Osteocyte (in vitro differentiated cells): ENCODE measurements around the gene GCLM. TPM values are rescaled to one million over a fixed set of nuclear protein-coding genes. Genes with fewer than 3 reads are reported as not detected.
"Not testable (repeated sequence)": the region's sequence is repeated elsewhere in the genome, so short reads cannot be mapped to it uniquely, and the experiment has no call there.

ENCODE experiments used
- DNase-seq: peaks from one replicate; pipeline ENCODE4 v3.0.0; 2021; ENCODE audit warnings: mixed read lengths; ENCODE audit not compliant: unreplicated experiment; ENCODE audit errors: extremely low spot score
- H3K27ac Mint-ChIP-seq: one replicate; pipeline ENCODE4 v1.8.0; 2021; ENCODE audit warnings: mild to moderate bottlenecking, mixed read lengths; ENCODE audit not compliant: unreplicated experiment
- H3K27me3 Mint-ChIP-seq: one replicate; pipeline ENCODE4 v1.8.0; 2021; ENCODE audit warnings: mixed read lengths; ENCODE audit not compliant: unreplicated experiment
- H3K36me3 Mint-ChIP-seq: one replicate; pipeline ENCODE4 v1.8.0; 2021; ENCODE audit warnings: mixed read lengths; ENCODE audit not compliant: unreplicated experiment
- H3K4me1 Mint-ChIP-seq: one replicate; pipeline ENCODE4 v1.8.0; 2021; ENCODE audit warnings: mixed read lengths; ENCODE audit not compliant: unreplicated experiment
- H3K4me3 Mint-ChIP-seq: one replicate; pipeline ENCODE4 v1.8.0; 2021; ENCODE audit warnings: mild to moderate bottlenecking, moderate library complexity, mixed read lengths; ENCODE audit not compliant: unreplicated experiment
- H3K9me3 Mint-ChIP-seq: one replicate; pipeline ENCODE4 v1.8.0; 2021; ENCODE audit warnings: mixed read lengths; ENCODE audit not compliant: unreplicated experiment
- total RNA-seq: library from RNA; stranded (reverse); gene quantifications from 2 replicates; pipeline ENCODE4 v1.2.1, GENCODE V29; 2021
- TF ChIP-seq, protein P1 (sequence below): fragments of 200-600 bp; sonication (generic); IDR thresholded peaks from 2 replicates; pipeline ENCODE4 v1.5.0; 2021; ENCODE audit warnings: antibody characterized with exemption, mild to moderate bottlenecking, moderate library complexity

The GCLM gene
- total RNA-seq, 1 donor from 2014 or later, result 17.5 TPM

DNA sequence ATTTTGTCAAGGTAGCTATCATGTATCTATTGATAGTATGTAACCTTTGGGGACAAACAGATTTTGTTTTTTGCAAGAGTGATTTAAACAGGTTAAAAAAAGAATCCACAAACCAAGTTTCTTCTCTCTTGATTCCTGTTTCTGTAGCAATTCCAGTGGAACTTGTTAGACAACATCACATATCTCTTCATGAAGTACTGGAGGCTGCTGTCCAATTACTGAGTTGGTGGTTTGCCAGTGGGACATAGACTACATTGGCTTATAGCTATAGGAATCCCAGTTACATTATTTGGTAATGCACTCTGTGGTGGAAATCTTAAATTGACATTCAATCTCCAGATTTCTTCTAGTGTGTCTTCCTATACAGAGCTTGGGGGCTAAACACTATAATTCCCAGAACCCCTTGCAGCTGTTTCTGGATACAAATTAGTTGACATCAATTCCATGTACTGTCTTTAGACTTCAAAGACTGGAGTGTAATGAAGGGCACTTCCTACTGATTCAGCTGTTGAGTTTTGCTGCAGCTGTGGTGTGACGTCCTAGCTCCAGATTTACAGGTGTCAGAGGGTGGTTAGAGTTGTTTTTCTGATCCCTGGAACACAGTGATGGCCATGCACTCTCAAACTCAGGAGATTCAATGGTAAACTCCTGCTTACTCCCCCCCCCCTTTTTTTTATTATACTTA, 29.4 kb upstream of the GCLM start:
- no peak for DNase-seq
- Mint-ChIP-seq H3K4me1 (no peaks in the 10 kb centered on the region), H3K4me3 (no peak overlapping the region), H3K36me3 (no peaks in the 10 kb centered on the region), H3K27me3 (peaks cover 18% of the 10 kb centered on the region), H3K9me3 (peaks cover 18% of the 10 kb centered on the region), H3K27ac (no peak overlapping the region)
- TF ChIP-seq, protein P1, sequence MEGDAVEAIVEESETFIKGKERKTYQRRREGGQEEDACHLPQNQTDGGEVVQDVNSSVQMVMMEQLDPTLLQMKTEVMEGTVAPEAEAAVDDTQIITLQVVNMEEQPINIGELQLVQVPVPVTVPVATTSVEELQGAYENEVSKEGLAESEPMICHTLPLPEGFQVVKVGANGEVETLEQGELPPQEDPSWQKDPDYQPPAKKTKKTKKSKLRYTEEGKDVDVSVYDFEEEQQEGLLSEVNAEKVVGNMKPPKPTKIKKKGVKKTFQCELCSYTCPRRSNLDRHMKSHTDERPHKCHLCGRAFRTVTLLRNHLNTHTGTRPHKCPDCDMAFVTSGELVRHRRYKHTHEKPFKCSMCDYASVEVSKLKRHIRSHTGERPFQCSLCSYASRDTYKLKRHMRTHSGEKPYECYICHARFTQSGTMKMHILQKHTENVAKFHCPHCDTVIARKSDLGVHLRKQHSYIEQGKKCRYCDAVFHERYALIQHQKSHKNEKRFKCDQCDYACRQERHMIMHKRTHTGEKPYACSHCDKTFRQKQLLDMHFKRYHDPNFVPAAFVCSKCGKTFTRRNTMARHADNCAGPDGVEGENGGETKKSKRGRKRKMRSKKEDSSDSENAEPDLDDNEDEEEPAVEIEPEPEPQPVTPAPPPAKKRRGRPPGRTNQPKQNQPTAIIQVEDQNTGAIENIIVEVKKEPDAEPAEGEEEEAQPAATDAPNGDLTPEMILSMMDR, result no peak

DNA sequence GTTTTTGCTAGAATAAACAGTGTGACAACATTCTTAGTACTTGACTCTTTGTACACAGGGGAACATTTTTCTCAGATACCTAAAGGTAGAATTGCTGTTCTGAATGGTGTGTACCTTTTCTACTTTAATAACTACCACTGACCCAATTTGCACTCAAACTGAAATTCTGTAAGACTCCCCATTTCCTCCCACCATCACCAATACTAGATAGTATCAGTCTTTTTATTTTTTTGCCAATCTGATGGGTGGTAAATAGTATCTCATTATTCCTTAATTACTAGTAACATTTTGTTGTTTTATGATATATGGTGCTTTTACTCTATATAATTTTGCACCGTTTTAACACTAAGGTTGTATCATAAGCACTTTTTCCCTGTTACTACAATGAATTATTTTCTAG, 28.8 kb upstream of the GCLM start:
- Mint-ChIP-seq H3K27ac (no peak overlapping the region), H3K4me3 (no peak overlapping the region), H3K27me3 (peaks cover 18% of the 10 kb centered on the region), H3K9me3 (peaks cover 18% of the 10 kb centered on the region), H3K4me1 (no peaks in the 10 kb centered on the region), H3K36me3 (no peaks in the 10 kb centered on the region)
- TF ChIP-seq, protein P1, result no peak
- DNase-seq, result no peak

DNA sequence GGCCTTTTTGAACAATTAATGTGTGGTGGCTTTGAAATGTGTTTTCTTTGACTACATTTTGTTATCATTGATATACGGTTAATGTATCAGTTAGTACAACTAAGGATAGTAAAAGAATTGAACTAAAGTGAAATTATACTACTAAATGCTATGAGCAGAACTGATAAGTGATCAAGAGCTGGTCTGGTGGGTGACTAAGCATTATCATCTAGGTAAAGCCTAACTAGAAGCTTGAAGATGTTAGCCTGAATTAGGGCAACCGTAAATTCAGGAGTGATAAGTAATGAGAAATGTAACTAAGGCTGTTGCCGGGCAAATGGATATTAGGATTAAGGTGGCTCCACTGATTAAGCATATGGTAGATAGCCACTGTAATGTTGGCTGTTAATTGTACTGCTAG, 16.0 kb upstream of the GCLM start:
- H3K36me3 Mint-ChIP-seq, result no peaks in the 10 kb centered on the region
- H3K9me3 Mint-ChIP-seq, result peaks cover 10% of the 10 kb centered on the region
- TF ChIP-seq, protein P1, result no peak
- peaks cover 9% of the 10 kb centered on the region for H3K27me3 Mint-ChIP-seq
- no peaks in the 10 kb centered on the region for H3K4me1 Mint-ChIP-seq
- H3K27ac Mint-ChIP-seq, result no peak overlapping the region
- DNase-seq, result no peak
- H3K4me3 Mint-ChIP-seq, result no peak overlapping the region

DNA sequence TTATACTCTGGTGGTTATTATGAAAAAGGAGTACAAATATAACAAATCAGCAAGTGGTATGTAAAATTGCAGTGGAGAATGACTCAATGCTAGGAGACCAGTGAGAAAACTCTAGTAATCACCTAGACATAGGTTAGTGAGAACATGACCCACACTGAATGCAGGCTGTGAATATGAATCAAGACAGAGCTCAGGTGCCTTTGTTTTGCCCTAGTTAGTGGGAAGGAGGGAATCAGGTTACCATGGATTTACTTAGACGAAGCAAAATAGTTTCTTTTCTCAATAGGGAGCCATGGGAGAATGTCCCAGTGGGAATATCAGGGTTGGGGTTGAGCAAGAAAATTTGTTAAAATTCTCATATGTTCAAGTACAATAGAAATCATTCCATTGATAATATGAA, 10.6 kb upstream of the GCLM start:
- Mint-ChIP-seq H3K27ac (no peak overlapping the region), H3K9me3 (no peaks in the 10 kb centered on the region), H3K4me1 (no peaks in the 10 kb centered on the region), H3K36me3 (no peaks in the 10 kb centered on the region), H3K27me3 (peaks cover 9% of the 10 kb centered on the region), H3K4me3 (no peak overlapping the region)
- TF ChIP-seq, protein P1, result no peak
- DNase-seq, result no peak

DNA sequence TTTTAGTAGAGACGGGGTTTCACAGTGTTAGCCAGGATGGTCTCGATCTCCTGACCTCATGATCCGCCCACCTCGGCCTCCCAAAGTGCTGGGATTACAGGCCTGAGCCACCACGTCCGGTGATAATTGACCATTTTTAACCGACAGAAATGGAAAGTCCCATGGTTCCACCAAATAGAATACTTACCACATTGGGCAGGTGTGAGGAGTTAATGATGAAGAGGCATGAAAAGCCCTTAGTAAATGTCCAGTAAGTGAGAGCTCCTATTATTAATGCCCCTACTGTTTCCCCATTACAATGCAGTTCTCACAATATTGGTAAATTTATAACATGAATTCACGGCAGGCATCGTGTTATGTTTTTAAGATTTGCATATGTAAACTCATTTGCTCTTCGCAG, 8.1 kb upstream of the GCLM start:
- no peak for DNase-seq
- Mint-ChIP-seq H3K4me3 (no peak overlapping the region), H3K36me3 (no peaks in the 10 kb centered on the region), H3K27ac (no peak overlapping the region), H3K4me1 (no peaks in the 10 kb centered on the region), H3K9me3 (no peaks in the 10 kb centered on the region), H3K27me3 (peaks cover 25% of the 10 kb centered on the region)
- TF ChIP-seq, protein P1, result no peak

DNA sequence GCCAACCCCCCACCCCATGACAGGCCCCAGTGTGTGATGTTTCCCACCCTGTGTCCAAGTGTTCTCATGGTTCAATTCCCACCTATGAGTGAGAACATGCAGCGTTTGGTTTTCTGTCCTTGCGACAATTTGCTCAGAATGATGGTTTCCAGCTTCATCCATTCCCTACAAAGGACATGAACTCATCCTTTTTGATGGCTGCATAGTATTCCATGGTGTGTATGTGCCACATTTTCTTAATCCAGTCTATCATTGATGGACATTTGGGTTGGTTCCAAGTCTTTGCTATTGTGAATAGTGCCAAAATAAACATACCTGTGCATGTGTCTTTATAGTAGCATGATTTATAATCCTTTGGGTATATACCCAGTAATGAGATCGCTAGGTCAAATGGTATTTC, 1.6 kb upstream of the GCLM start:
- DNase-seq, H3K27ac Mint-ChIP-seq, H3K36me3 Mint-ChIP-seq, H3K4me3 Mint-ChIP-seq, H3K9me3 Mint-ChIP-seq: not testable (repeated sequence)
- Mint-ChIP-seq H3K4me1 (peaks cover 23% of the 10 kb centered on the region), H3K27me3 (peaks cover 27% of the 10 kb centered on the region)
